Loucy (cell line): ENCODE data around the gene ARL13A.

Experiments used
- CTCF ChIP-seq: fragments of 200-600 bp; sonication (generic); conservative IDR thresholded peaks from 2 replicates; pipeline ENCODE4 v1.5.1; 2014; ENCODE audit warnings: mild to moderate bottlenecking, antibody characterized with exemption, low read length
- EZH2phosphoT487 ChIP-seq: fragments of 200-600 bp; IDR thresholded peaks from 2 replicates; pipeline ENCODE4 v1.6.1; 2018; ENCODE audit warnings: antibody characterized with exemption, mild to moderate bottlenecking, moderate library complexity, borderline replicate concordance

- TF ChIP-seq CTCF (no peak), EZH2phosphoT487 (no peak)
These were observed 428 bp downstream of the ARL13A start for GRCh38 chrX:100969936-100970335.
